ENCODE data around the gene TUT1.
"Not testable (repeated sequence)": the region's sequence is repeated elsewhere in the genome, so short reads cannot be mapped to it uniquely, and the experiment has no call there.

The TUT1 gene

DNA sequence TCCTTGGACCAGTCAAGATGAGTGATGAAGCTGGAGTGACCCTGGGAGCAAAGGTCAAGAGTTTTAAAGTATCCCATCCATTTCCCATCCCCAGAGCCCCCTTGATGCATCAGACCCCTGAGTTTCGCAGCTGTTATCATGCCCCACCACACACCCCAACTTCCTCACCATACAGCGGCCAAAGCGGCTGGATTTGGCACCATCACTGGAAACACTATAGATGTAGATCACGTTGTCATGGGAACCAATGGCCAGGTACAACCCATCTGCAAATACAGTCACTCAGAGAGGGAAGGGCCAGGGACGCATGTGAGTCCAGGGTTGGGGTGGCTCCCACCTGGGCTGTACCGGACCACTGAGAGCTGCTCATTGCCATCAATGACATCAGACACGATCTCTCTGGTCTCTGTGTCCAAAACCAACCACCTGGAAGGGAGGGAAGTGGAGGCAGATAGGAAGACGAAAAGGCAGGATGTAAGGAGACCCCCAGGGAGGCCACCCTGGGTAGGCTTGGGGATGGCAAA, 12.5 kb upstream of the TUT1 start:
- no peak for DNase-seq

DNA sequence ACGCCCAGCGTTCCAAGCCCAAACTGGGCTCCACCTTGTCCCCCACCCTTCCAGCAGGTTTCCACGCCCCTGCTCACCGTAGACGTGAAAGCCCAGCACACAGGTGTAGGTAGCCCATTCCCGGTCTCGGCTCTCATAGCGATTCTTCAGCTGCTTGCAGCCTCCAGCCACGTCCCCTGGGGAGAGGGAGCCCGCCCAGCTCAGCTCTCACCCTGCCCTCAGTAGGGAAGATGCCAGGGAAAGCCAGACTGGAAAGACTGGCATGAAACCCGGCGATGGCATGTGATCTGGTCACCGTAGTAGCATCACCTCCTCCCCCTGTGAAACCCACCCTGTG, 11.7 kb upstream of the TUT1 start:
- DNase-seq: no peak

DNA sequence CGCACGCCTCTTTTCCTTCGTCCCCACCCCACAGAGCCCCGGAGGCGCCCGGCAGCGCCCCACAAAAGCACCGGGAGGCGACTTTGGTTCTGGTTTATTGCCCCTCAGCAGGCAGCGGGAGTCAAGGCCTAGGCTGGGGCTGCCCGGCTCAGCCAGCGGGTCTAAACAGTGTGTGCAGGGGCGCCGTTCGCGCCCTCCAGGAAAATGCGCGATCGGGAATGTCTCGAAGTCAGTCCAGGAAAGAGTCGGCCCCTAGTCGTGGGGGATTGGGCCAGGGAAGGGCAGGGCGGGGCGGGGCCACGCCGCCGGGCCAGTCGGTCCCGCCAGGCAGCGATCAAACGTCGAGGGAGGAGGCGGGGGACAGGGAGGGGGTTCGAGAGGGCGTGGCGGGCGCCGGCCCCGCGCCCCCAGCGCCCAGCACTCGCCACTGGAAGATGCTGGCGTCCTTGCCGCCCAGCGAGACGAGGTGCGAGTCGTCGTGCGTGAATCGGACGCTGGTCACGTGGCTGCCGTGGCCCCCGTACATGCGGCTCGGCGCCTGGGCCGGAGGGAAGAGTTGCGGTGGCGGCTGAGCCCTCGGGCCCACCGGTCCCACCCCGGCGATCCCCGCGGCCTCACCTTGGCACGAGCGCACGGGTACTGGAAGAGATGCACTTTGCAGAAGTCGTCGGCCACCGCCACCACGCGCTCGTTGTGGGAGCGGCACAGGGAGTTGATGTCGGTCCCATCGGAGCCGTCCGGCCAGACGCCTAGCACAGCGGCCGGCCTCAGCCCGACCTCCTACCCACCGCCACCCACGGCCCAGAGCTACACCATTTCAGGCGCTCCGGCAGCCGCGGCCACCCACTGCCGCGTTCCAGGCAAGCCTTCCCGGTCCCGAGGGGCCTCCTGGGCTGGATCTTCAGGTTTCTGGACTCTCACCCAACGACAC, 11.1 kb upstream of the TUT1 start:
- DNase-seq: no peak

DNA sequence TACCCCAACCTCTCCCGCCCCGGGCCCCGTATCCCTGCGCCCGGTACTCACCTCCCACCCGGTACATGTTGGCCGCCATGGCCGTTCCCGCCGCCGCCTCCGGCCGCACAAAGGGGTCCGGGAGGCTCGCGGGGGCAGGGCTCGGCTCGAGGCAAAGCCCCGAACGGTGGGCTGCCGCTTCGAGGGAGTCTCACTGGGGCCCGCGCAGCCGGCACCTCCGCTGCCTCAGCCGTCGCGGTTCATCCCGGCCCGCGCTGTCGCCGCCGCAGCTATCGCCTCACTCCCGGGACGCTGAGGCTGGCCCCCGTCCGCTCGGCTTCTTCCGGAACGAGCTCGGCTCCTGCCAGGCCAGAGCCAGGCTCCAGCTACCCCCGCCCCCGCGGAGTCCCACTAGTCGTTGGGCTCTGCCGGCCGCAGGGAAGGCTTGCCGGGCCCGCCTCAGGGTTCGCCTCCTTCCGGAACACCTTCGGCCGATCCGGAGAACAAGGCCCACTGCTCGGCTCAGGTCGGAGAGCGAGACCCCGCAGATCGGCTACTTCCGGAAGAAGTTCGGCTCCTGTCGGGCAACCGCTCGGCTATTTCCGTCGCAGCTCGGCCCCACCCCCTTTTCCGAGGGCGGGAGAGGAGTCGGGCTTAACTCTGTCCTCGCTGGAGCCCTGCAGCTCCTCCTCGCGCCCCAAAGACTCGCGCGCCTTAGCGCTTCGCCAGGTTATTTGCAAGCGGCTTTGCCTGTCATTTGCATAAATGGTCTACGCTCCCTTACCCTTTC, 10.2 kb upstream of the TUT1 start, which contains the start of gene MTA2:
Gene MTA2, minus strand, starts transcription at position 494 of the 769 bp plus-strand sequence. Its CDS starts 415 bp downstream, at position 79.
- DNase-seq: peak; percentile 95

DNA sequence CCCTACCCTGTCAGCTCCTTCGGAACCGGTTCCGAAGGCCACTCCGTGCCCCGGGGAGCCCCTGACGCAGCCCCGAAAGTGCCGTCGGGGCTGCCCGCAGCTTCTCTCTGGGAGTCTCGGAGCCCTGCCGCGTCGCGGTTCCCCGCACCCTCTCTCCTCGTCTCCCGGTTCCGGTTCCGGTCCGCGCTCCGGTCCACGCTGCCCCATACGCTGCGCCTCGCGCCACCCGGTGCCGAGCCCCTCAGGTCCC, 9.7 kb upstream of the TUT1 start:
- DNase-seq: no peak

DNA sequence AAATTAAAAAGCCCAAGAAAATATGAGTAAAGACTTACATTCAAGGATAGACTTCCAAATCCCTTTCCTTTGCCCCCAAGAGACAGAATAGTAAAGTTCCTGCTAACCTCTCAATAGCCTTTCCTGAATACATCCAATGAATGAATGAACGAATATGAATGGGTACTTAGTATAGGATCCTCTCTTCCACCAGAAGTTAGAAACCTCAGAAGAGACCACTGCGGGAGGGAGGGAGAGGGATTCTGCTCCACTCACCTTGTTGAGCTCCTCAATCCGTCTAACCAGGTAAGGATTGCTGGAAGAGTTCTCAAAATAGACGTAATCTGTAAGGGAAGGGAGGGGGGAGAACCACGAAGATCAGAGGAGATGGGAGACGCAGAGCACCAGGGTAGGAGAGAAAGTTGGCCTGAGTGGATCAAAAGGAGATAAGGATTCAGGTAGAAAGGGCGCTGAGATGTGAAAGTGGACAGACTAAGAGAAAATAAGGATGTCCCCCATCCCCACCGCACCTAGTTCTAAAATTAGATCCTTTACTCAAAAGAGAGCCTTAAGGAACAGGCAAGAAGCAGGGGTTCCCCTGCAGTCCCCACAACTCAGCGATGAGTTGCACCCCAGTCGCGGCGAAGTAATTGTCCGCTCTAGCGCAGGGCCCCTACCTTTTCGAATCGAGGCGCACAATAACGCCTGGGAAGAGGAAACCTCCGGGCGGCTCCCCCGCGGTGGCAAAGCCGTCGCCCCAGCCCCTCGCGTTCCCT, 9.2 kb upstream of the TUT1 start:
- DNase-seq: no peak

DNA sequence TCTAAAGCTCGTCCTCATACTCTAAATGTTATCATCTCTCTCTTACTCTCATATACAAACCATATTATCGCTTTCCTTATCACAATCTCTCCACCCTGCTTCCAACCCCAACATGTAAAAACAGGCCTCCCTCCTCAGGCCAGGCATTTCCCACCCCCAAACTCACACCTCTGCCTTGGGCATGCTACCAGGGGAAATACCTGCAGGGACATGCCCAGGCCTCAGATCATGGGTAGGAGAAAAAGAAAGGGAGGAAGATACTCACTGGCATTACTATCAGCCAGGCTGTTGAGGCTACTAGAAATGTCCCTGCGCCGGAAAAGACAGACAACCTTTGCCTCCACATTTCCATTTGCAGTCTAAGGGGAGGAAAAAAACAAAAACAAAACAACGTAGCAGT, 8.6 kb upstream of the TUT1 start:
- DNase-seq: no peak

DNA sequence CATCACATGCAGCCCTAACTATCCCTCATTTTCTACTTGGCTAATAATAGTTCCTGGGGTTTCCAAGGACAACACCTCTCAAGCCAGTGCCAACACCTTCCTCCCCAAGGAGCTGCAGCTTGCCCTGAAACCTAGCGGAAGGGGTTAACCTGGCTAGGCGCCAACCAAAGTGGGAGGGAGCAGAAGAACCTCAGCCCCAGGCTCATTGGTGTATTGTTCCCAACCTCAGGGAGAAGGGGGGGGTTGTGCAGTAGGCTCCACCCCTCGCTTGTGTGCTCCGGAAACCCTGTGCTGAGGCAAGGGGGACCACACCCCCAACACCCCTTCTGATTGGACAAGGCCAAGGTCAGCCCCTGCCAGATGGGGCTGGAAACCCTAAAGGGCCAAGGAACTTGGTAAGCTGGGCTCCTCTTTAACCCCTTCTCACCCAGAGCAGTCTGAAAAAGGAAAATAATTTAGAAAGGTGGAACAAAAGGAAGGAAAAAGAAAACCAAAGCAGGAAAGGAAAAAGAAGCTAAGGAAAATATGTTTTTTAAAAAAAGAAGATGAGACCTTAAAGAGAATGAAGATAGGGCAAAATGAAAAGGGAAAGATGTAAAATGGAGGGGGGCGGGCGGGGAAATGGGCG, 7.9 kb upstream of the TUT1 start:
- peak; percentile 57 for DNase-seq

DNA sequence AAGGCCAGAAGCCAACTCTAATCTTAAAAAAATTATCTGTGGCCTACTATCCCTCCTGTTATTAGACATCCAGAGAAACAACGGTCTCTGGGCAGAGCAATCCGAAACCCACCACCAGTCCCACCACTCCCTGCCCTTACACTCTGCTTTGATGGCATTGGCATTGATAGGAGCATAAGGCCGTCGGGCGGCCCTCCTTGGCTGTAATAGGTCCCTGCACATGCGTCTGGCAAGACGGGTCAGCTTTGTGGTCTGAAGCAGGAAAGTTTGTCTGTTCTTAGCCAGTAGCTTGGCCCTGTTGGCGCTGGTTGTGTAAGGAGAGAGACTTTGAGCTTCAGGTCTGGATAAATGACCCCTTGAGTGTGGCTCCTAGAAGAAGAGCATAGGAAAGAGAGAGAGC, 3.8 kb upstream of the TUT1 start:
- DNase-seq: no peak

DNA sequence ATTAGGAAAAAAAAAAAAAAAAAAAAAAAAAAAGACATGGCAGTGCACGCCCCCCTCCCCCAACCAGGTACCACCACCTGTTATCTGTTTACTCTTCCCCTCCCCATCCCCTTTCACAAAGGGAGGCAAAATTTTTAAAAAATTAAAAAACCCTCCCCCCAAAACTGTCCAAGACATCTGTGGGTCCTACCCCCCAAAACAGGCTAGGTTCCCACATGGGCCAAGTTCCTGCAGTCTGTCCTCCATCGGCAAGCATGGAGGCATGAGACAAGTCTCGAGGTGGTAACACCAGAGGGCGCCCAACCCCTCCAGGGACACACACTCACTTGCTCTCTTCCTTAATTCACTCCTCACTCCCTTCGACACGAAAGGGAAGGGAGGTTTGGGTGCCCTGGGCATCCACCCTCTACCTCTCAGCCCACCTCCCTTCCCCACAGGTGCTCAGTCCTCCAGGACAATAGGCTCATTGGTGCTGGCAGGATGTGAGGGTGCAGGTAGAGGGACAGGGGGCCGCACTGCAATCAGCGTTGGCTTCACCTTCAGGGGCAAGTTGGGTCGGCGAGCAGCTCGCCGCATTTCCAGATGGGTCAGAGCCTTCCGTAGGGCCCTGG, 2.2 kb upstream of the TUT1 start:
- DNase-seq: no peak

DNA sequence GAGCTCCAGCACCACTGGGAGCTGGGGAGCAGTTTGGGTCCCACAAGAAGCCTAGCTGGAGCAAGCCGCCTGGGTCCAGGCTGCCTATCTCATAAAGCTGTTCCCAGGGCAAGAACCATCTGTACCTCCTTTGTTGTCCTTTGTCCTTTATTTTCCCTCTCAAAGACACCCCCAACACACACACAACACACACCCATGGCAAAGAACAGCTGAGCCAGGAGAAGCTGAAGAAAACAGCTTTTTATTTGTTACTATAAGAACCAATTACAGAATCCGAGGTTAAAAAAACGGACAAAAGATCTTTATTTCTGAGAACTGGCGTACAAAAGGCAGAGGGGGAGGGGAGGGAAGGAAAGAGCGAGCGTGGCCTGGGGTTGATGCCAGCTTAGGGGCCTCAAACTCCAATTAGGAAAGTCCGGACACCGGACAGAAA, 1.7 kb upstream of the TUT1 start:
- DNase-seq: no peak

DNA sequence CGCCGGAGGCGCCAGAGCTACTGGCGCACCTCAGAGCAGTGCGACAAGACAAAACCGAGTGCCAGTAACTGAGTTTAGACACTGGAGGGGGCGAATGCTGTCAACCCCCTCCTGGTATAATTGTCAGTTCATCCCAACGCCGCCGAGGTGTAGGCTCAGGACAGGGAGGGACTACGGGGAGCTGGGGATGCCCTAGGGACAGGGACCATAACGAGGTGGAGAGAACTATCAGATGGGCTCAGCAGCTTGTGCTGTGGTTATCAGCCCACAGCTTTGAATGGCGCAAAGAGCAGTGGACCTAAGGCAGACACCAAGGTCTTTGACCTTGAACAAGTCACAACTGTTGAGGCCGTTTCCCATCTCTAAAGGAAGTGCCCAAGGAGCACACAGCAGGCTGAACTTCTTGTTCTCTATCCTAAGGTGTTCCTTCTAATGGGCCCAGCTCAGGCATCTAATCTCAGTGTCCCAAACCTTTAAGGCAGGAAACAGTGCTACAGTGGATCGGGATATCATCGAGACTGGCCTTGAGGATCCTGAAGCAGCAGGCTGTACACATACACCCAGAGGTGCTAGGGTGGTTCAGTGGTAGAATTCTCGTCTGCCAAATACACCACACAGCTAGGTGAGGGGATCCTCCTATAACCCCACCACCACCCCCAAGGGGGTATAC, 958 bp upstream of the TUT1 start:
- DNase-seq: no peak

DNA sequence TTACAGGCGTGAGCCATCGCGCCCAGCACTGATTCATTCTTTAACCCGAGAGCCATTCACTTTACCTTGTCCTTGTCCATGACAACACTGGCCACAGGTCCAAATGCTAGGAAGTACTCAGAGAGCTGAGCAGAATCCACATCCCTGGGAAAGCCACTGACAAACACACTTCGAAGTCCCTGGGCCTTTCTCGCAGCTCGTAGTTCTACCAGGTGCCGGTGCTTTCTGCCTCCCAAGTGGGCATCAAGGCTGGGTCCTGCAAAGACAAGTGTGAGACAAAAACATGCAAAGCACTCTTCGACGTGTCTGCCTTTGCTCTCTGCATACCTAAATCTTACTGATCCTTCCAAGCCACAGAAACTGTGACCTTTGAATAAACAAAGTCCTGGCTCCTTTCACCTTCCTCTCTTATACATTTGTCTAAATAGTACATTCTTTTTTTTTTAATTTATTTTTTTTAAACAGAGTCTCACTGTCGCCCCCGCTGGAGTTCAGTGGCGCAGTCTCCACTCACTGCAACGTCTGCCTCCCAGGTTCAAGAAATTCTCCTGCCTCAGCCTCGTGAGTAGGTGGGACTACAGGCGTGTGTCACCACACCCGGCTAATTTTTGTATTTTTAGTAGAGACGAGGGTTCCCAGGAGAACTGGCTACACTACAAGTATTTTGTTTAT, 2.2 kb downstream of the TUT1 start:
- DNase-seq: no peak

DNA sequence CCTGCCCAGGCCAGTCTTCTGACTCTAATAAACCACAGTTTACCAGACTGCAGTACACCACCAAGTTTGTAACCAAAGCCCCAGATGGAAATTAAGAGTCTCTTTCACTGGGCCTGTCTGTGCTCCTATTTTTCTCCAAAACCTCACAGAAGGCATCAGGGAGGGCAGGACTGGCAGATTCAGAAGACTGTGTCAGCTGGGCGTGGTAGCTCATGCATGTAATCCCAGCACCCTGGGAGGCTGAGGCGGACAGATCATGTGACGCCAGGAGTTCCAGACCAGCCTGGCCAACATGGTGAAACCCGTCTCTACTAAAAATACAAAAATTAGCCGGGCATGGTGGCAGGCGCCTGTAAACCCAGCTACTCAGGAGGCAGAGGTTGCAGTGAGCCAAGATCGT, 6.0 kb downstream of the TUT1 start:
- DNase-seq: not testable (repeated sequence)

DNA sequence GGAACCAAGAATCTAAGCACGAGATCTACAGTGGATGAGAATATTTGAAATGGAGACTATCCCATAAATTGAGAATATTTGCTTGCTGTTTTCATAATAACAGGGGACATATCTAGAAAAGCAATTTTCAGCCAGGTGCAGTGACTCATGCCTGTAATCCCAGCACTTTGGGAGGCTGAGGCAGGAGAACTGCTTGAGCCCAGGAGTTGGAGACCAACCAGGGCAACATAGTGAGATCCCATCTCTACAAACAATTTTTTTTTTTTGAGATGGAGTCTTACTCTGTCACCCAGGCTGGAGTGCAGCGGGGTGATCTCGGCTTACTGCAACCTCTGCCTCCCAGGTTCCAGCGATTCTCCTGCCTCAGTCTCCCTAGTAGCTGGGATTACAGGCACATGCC, 9.6 kb downstream of the TUT1 start:
- DNase-seq: not testable (repeated sequence)

DNA sequence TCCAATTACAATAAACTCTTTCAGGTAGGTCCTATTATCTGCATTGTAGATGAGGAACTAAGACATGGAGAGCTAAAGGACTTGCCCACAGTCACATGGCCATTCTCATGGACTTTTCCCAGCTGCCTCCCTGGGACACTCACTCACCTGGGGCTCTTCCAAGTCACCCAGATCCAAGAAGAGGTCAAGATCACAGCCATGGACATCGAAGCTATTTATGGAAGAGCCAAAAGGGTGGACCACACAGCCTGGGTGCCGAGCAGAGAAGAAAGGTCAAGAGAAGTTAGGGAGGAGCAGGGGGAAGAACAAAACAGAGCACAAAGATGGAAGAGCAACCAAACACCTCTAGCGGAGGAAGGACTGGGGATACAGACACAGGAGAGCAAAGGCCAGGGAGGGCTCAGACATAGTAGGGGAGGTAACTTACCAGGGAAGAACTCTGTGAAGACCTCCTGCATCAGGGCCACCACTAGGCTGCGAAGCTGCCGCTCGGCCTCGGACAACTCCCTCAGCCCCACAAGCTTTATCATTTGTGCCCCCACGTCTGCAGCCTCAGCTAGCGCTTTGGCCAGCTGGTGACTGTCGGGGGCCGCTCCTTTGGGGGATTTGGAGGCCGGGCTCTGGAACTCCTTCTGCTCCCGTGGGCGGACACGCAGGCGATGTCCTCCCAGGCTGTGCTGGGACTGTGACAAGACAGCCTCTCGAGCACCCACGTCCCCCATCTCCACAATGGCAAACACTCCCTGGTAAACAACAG, 10.2 kb downstream of the TUT1 start:
- no peak for DNase-seq

DNA sequence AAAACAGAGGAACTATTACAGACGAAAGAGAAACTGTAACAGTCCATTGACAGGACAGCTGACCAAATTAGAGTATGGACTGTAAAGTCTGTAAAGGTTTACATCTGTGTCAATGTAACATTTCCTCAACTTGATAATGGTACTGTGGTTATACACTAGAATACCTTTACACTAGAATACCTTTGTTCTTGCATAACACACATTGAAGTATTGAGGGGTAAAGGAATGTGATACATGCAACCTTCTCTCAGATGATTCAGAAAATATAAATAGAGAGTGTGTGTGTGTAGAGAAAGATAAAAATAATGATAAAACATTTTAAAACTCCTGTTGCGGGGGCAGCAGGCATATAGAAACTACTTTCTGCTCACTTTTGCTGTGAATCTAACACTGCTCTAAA, 12.1 kb downstream of the TUT1 start:
- no peak for DNase-seq

DNA sequence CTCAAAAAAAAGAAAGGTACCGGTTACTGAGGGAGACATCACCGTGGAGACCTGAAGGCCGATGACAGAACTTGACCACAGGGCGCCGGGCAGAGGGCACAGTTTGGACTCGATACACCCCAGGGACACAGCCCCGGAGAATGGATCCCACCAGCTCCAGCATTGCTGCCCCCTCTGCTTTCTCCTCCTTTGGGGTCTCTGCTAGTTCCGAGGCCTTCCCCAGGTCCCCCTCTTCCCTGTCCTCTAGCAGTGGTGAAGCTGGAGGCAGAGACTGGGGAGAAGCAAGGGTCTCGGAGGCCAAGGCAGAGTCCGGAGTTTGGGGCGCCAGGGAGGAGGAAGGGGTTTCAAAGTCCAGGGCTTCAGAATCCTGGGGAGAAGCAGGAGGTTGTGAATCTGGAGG, 12.8 kb downstream of the TUT1 start:
- no peak for DNase-seq

DNA sequence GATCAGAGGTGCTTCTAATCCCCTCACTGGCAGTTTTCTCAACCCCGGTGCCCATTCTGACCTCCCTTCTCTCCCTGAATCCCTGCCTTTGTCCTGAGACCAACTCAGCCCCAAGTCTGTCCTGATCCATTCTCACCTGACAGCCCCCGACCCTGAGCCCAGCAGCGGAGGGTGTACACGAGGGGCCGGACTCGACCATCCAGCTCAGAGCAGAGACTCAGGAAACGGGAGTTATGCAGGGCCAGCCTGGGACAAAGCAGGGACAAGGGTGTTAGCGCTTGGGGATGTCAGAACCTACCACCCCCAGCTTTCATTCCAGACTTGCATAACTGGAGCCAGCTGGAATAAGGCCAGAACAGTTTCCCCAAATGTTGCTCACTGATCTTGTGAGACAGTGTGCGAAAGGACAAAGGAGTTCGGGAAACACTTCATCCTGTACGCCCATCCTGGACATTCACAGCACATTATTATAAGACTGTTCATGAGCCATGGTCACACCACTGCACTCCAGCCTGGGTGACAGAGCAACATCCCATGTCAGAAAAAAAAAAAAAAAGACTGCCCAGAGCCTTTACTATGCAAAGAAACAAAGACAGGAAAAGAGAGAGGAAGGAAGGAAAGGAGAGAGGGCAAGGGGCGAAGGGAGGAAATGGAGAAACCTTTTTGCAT, 14.1 kb downstream of the TUT1 start:
- no peak for DNase-seq

DNA sequence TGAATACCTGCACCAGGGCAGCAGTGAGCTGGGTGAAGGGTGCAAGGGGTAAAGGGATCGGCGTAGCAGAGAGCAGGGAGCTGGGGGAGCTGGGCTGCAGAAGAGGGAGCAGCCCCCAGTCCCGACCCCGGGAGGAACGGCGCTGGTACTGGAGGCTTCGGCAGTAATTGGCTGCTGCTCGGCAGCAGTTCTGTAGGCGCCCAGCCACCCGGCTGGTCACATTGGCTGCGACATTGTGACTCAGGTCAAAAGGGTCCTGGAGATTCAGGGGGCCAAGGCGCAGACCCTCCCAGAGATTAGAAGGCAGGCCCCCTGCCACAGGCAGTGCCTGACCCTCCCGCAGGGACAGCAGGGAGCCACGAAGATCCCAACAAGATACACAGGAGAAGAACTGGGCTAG, 15.5 kb downstream of the TUT1 start:
- no peak for DNase-seq

All from NCI-H2081 treated with DMSO at 0.1 percent for 48 hours (cell line).